ENCODE results near the gene LRBA.

LRBA gene

DNA sequence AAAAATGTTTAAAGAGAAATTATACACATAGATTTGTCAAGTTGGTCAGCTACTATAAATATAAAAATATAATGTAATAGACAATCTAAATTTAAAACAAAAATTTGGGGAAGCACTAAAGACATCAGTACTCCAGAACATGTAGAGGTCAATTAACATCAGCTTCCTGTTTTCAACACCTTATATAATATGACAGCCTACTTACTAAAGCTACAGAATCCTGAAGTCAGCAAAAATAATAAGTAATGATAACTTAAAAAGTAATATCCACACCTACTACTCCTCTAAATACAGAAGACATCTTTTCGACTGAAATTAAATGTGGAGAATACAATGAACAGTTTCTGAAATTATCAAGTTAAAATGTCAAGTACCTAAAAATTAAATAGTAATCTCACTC lies 118.6 kb downstream of the LRBA start:
- TF ChIP-seq, protein P1, sequence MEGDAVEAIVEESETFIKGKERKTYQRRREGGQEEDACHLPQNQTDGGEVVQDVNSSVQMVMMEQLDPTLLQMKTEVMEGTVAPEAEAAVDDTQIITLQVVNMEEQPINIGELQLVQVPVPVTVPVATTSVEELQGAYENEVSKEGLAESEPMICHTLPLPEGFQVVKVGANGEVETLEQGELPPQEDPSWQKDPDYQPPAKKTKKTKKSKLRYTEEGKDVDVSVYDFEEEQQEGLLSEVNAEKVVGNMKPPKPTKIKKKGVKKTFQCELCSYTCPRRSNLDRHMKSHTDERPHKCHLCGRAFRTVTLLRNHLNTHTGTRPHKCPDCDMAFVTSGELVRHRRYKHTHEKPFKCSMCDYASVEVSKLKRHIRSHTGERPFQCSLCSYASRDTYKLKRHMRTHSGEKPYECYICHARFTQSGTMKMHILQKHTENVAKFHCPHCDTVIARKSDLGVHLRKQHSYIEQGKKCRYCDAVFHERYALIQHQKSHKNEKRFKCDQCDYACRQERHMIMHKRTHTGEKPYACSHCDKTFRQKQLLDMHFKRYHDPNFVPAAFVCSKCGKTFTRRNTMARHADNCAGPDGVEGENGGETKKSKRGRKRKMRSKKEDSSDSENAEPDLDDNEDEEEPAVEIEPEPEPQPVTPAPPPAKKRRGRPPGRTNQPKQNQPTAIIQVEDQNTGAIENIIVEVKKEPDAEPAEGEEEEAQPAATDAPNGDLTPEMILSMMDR (IDR thresholded peaks at IDR 0.05; ENCODE audit: extremely low read depth, insufficient read depth, missing control alignments) = no peak
- no peak for DNase-seq (ENCODE audit: low spot score)
- in situ Hi-C loops (cut with MboI; ENCODE audit: low pct_unique_long_range_greater_than_20kb, low sequenced_read_pairs, unreplicated experiment) = no loop called here

DNA sequence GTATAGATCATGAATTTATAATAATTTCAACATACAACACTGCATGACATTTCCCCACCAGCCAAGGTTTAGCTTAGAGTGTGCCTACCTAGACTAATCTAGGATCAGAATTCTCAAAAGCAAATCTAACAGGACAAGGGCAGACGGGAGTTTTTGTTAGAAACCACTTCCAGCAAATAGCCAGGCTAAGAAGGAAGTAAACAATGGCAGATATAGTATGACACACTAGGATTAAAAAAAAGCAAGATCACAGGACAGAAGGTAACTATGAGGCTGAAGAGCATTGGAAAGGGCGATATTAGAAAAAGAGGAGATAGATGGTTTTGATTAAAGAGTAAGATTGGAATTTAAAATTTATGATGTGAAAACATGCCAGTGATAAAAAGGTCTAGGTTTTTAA lies 124.8 kb downstream of the LRBA start:
- TF ChIP-seq, protein P1 (IDR thresholded peaks at IDR 0.05; ENCODE audit: extremely low read depth, insufficient read depth, missing control alignments) = no peak
- DNase-seq (ENCODE audit: low spot score) = no peak
- in situ Hi-C loops (cut with MboI; ENCODE audit: low pct_unique_long_range_greater_than_20kb, low sequenced_read_pairs, unreplicated experiment) = no loop called here

DNA sequence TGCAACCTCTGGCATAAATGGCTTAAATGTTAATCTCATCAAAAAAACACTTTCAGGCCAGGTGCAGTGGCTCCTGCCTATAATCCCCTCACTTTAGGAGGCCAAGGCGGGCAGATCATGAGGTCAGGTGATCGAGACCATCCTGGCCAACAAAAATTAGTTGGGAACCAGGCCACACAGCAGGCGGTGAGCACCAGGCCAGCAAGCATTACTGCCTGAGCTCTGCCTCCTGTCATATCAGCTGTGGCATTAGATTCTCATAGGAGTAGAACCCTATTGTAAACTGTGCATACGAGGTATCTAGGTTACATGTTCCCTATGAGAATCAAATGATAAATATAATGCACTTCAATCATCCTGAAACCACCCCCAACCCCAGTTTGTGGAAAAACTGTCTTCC lies 125.8 kb downstream of the LRBA start:
- TF ChIP-seq, protein P1 (IDR thresholded peaks at IDR 0.05; ENCODE audit: extremely low read depth, insufficient read depth, missing control alignments) = no peak
- in situ Hi-C loops (cut with MboI; ENCODE audit: low pct_unique_long_range_greater_than_20kb, low sequenced_read_pairs, unreplicated experiment) = no loop called here
- no peak for DNase-seq (ENCODE audit: low spot score)

DNA sequence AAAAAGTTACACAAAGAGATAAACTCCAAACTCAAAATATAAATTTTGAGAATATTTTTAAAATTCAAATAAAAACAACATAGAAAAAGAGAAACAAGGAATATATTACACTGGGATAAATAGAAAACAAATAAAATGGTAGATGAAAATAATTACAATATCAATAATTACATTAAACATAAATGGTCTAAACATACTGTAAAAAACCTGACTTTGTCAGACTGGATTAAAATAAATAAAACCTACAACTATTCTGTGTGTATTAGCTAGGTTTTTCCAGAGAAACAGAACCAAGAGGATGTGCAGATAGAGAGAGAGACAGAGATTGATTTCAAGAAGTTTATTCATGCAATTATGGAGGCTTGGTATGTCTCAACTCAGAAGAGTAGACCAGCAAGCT lies 126.5 kb downstream of the LRBA start:
- in situ Hi-C loops (cut with MboI; ENCODE audit: low pct_unique_long_range_greater_than_20kb, low sequenced_read_pairs, unreplicated experiment) = no loop called here
- DNase-seq (ENCODE audit: low spot score) = no peak
- TF ChIP-seq, protein P1 (IDR thresholded peaks at IDR 0.05; ENCODE audit: extremely low read depth, insufficient read depth, missing control alignments) = no peak

DNA sequence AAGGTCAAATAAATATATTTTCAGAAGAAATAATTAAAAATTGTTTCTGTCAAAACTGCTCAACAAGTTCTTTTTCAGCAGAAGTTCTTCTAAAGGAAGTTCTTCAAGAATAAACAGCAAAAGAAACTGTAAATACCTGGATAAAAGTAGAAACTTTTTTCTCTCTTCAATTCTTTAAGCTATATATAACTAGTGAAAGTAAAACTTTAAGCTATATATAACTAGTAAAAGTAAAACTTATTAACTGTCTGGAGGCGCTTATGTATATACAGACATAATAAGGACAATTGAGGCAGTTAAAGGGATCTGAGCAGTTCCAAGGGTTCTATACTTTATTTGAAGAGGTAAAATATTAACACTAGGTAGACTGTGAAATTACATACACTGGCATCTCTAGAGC lies 126.9 kb downstream of the LRBA start:
- TF ChIP-seq, protein P1 (IDR thresholded peaks at IDR 0.05; ENCODE audit: extremely low read depth, insufficient read depth, missing control alignments) = no peak
- DNase-seq (ENCODE audit: low spot score) = no peak
- in situ Hi-C loops (cut with MboI; ENCODE audit: low pct_unique_long_range_greater_than_20kb, low sequenced_read_pairs, unreplicated experiment) = no loop called here

DNA sequence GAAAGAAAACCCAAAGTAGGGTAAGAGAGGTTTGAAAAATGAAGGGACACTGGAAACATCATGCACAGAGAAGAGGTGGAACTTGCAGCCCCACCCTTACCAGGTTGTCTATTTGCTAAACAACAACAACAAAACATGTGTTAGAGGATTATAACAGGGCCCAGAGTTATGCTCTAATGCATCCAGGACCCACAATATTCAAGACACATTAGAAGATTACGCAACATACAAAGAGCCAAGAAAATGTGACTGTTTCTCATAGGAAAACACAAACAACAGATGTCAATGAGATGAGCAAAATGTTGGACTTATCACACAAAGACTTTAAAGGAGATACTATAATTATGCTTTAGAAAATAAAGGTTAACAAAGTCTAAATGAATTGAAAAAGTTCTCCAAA lies 128.5 kb downstream of the LRBA start:
- in situ Hi-C loops (cut with MboI; ENCODE audit: low pct_unique_long_range_greater_than_20kb, low sequenced_read_pairs, unreplicated experiment) = no loop called here
- TF ChIP-seq, protein P1 (IDR thresholded peaks at IDR 0.05; ENCODE audit: extremely low read depth, insufficient read depth, missing control alignments) = no peak
- DNase-seq (ENCODE audit: low spot score) = no peak

DNA sequence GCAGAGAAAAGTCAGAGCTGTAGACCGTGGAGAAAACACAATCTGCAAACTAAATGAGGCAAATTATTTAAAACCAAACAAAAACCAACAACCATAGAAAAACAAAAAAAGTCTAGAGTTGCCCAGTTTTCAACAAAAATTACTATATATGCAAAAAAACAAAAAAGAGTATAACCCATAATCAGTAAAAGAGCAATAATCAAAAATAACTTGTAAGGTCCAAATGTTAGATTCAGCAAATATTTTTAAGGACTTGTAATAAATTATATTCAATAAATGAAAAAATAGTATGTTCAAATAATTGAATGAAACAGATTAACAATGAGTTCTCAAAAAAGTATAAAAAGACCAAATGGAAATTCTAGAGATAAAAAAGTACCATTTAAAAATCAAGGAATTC lies 130.5 kb downstream of the LRBA start:
- TF ChIP-seq, protein P1 (IDR thresholded peaks at IDR 0.05; ENCODE audit: extremely low read depth, insufficient read depth, missing control alignments) = no peak
- in situ Hi-C loops (cut with MboI; ENCODE audit: low pct_unique_long_range_greater_than_20kb, low sequenced_read_pairs, unreplicated experiment) = no loop called here
- DNase-seq (ENCODE audit: low spot score) = no peak

Measured in GM13977 (cell line).